ENCODE results near the gene IL1RAP.
"Not testable (repeated sequence)": the region's sequence is repeated elsewhere in the genome, so short reads cannot be mapped to it uniquely, and the experiment has no call there.

IL1RAP gene

GRCh38 chr3:190512666-190513065 lies 1.2 kb upstream of the IL1RAP start:
- DNase-seq (ENCODE audit: low spot score) = no peak

DNA sequence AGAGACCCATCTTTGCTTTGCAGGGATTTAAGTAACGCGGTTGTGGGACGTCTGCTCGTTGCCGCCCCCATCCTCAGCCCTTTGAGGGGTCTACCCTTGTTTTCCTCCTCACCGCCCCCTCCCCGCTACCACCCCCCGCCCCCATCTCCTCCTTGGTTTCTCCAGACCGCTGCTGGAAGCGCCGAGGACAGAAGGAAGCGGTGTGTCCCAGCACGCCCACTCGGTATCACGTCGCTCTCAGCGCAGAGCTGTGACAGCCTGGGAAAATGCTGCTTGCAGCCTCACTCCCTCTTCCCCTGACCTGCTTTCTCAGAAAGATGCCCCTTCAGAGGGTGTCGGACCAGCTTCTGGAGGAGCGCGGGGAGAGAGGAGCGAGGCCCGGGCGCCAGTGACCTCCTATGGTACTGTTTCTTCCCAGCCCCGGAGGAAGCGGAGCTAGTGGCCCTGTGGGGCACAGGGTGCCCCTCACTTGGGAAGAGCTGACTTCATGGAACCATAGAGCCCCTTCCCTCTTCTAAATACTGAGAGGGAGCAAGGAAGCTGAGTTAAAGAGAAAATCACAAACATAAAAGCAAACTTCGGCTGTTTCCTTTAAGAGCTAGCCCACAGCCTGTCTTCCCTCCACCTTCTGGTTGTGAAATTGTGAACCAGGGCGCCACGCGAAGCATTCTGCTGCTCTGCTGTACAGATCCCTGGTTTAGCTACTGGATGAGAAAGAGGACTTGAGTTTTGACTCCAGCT lies 698 bp downstream of the IL1RAP start:
- DNase-seq (ENCODE audit: low spot score) = peak; percentile 48

- no peak for DNase-seq (ENCODE audit: low spot score)
Measured at GRCh38 chr3:190516416-190516815, 2.5 kb downstream of the IL1RAP start.

DNA sequence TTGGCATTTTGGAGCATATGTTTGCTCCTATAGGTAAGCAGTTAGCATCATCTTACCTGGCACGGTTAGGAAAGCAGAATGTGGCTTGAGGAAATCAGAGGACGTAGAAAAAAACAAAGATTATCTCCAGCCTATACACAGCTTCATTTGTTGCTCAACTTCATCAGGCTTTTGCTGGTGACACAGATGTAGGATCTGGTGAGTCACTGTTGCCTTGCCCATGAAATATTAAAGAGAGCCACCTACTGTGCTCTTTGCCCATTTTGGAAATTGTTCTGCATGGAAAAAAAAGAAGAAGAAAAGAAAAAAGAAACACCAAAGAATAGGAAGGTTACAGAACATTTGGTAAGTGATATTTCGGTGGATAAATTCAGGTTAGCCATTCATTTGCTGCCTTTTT lies 3.8 kb downstream of the IL1RAP start:
- DNase-seq (ENCODE audit: low spot score) = peak; percentile 50

DNA sequence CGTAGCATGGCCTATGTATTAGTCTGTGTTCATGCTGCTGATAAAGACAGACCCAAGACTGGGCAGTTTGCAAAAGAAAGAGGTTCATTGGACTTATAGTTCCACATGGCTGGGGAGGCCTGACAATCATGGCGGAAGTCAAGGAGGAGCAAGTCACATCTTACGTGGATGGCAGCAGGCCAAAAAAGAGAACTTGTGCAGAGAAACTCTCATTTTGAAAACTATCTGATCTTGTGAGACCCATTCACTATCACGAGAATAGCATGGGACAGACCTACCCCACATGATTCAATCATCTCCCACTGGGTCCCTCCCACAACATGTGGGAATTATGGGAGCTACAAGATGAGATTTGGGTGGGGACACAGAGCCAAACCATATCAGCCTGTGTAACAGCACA lies 4.6 kb downstream of the IL1RAP start:
- not testable (repeated sequence) for DNase-seq (ENCODE audit: low spot score)

GRCh38 chr3:190519886-190520285 lies 6.0 kb downstream of the IL1RAP start:
- DNase-seq (ENCODE audit: low spot score) = no peak

- DNase-seq (ENCODE audit: low spot score) = no peak
Measured at GRCh38 chr3:190521998-190522397, 8.1 kb downstream of the IL1RAP start.

DNA sequence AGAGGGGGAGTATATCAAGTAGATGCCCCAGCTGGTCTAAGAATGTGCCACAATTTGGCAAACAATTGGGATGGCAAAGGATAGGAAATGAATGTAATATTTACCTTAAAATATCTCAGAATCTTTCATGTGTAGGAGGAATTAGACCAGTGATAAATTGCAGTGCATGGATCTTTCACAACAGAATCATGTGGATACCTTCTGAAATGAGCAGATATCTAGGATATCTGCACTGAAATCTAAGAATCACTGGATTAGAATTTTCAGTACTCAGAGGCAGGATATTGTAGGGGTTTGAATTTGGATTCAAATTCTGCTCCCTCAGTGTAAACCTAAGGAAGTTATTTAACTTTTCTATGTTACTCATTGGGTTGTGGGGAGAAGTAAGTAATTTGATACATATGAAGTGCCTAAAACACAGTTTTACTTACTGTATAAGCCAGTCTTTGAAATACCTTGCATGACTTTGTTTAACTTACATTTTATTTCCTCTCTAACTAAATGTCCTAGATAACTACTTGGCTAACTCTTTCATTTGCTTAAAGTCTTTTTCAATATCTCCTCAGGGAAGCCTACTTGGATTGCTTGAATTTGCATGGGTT lies 8.8 kb downstream of the IL1RAP start:
- DNase-seq (ENCODE audit: low spot score) = no peak

- DNase-seq (ENCODE audit: low spot score) = no peak
Measured at GRCh38 chr3:190524942-190525341, 11.1 kb downstream of the IL1RAP start.

GRCh38 chr3:190525634-190526033 lies 11.7 kb downstream of the IL1RAP start:
- DNase-seq (ENCODE audit: low spot score) = no peak

DNA sequence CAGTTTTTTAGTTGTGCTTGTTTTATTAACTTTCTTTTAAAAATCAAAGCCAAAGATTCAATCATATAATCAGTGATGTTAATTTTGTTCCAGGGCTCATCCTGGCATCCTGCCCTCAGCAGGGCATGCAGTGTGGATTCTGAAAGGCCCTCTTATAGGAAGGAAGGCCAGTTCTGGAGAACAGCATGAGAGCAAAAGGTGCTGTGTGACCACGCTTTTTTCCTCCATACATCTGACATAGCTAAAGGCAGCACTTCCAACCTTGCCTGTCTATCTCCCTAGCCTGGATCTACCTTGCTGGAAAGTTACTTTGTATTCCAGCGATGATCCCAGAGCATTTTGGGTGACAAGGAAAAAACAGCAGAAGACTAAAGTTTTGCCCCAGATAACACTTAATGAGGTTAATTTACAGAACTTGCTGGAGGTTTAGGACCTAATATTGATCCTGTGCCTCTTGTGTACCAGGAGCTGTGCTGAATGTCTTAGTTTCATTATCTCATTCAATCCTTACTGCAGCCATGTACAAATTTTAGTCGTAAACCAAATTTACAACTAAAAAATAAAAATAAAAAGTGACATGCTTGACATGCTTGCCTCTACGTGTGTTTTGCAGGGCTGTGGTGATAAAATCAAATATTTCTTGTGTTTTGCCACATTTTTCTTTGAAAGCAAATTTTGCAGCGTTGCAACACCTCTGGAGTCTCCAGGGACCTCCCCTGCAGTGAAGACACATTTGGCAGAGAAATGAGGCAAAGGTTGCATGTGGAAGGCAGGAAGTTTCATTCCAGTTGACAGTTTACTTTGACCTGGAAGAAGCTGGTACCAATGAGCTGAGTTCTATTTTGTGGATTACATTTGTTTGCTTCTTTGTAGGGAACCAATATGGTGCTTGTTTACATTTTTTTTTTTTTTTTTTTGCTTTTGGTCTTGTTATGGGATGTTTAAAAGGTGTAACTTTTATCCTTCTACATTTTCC lies 13.2 kb downstream of the IL1RAP start:
- DNase-seq (ENCODE audit: low spot score) = peak; percentile 46

DNA sequence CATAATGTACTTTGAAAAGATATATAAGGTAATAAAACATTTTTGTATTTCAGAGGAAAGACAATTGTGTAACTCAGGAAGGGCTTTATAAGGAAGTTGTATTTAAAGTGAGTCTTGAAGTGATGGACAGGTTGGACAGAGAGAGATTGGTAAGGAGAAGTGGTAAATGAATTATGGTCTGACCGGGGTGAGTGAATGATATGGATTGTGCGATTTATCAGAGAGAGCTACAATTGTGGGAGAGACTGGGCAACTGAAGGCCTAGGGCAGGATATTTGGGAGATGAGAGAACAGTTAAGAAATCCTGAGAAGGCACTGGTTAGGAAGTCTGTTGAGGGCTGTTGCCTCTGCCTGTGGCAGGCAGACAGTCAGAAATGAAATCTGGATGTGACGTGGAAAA lies 14.8 kb downstream of the IL1RAP start:
- no peak for DNase-seq (ENCODE audit: low spot score)

DNA sequence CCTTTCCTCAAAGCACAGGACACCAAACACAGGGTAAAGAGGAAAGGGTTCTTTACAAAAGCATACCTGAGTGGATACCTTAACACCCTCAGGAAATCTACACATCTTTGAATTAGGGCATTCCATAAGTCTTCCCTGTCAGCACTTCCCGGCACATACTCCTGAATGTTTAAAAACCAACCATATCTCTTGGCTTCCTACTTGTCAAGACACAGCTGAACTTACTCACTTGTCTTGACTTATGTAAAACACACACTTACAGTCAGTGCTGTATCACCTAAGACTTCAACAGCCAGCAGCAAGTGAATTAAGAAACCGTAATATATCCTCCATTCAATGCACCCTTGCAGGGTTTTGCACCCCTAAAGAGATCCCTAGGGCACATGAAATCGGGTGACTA lies 17.5 kb downstream of the IL1RAP start:
- DNase-seq (ENCODE audit: low spot score) = no peak

DNA sequence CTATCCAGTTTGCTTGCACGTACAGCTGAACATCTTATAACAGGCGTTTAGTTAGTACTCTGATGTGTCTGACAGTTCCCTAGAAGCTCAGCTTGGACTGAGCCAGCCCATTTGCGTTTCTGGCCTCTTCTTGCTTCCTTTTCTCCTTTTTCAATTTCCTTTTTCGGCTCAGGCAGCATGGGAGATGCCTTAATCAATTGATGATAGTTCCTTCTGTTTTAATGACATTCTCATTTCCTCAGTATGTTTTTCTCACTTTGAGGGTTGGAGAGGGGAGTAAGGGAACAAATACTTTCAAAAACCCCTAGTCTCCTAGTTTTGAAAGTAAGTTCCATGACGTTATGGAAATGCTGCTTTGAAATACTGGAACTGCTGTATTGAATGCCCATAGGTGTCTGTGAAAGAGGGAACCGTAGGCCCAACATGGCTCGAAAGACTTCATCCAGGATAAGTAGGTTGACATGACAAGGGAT lies 18.9 kb downstream of the IL1RAP start:
- DNase-seq (ENCODE audit: low spot score) = no peak

GRCh38 chr3:190533511-190534281 lies 19.8 kb downstream of the IL1RAP start:
- peak; percentile 97 for DNase-seq (ENCODE audit: low spot score)

DNA sequence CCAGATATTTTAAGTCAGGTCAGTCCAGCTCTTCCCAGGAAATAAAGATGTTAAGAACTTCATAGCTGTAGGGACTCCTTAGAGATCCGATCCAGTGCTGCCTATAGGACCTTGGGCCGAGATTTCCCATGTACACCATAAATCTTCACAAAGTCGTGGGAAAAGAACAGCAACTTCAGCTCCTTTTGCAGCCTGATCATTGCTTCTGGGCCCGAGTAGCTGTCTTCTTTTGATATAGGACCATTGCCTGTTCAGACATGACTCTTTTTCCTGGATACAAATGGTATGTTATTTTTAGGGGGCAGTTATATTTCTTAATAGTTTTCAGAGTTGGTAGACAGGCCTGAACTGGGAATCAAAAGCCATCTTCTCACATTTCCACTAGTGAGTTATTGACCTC lies 20.5 kb downstream of the IL1RAP start:
- no peak for DNase-seq (ENCODE audit: low spot score)

GRCh38 chr3:190534986-190535385 lies 21.1 kb downstream of the IL1RAP start:
- DNase-seq (ENCODE audit: low spot score) = no peak

- no peak for DNase-seq (ENCODE audit: low spot score)
Measured at GRCh38 chr3:190537146-190537545, 23.3 kb downstream of the IL1RAP start.

DNA sequence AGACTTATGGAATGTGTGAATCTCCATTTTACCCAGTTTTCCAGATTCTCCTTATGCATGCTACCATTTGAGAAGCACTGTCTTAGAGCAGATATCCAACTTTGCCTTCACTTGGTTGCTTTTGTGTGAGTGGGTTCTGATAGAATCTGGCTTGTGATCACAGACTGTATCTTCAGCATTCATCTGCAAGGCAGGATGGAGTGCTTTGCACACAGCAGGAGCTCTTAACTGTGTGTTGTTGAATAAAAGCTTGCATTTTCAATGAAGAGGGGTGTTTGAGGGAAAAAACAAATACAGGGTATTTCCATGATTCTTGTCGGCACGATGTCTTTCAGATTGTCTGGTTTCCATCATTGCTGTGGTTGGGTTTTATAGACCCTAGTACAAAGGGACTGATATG lies 24.4 kb downstream of the IL1RAP start:
- DNase-seq (ENCODE audit: low spot score) = no peak

GRCh38 chr3:190539526-190539925 lies 25.6 kb downstream of the IL1RAP start:
- no peak for DNase-seq (ENCODE audit: low spot score)

DNA sequence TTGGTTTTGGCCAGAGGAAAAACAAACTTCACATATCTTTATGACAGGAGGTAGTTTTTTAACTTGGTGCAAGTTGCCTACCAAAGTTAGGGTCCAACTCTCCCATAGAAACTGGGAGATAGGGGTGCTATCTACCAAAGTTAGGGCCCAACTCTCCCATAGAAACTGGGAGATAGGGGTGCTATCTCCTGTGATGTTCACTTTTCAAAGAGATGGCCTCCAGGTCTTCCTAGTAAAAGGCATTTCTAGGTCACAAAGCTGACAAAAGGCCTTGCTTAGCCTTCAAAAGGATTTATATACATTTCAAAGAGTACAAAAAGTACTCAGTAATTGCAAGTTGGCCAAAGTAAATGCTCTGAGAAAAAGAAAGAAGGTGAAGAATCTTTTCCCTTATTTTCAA lies 27.1 kb downstream of the IL1RAP start:
- DNase-seq (ENCODE audit: low spot score) = no peak

- no peak for DNase-seq (ENCODE audit: low spot score)
Measured at GRCh38 chr3:190541560-190541959, 27.7 kb downstream of the IL1RAP start.

All from AG08395 (cell line).